ENCODE results near the gene IL9R.

IL9R gene

GRCh38 chrX:155959018-155959587 lies 38.4 kb upstream of the IL9R start:
- no peak for TF ChIP-seq CTCF (IDR thresholded peaks at IDR 0.05)

DNA sequence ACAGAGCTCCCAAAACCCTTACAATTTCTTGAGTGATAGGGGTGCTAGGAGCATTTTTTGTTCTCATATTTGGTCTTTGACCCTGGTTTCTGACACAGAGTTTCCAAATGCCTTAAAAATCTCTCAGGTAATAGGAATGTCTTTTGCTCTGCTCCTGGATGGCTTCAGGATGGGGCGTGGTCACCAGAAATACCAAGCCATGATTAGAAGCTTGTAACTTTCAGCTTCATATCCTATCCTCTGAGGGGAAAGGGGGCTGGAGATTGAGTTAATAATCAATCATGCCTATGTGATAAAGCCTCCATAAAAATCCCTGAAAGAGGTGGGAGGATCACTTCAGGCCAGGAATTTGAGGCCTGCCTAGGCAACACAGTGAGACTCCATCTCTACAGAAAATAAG lies 34.6 kb upstream of the IL9R start:
- no peak for TF ChIP-seq CTCF (IDR thresholded peaks at IDR 0.05)

GRCh38 chrX:155966876-155967275 lies 30.6 kb upstream of the IL9R start:
- peak; percentile 56 for TF ChIP-seq CTCF (IDR thresholded peaks at IDR 0.05)

DNA sequence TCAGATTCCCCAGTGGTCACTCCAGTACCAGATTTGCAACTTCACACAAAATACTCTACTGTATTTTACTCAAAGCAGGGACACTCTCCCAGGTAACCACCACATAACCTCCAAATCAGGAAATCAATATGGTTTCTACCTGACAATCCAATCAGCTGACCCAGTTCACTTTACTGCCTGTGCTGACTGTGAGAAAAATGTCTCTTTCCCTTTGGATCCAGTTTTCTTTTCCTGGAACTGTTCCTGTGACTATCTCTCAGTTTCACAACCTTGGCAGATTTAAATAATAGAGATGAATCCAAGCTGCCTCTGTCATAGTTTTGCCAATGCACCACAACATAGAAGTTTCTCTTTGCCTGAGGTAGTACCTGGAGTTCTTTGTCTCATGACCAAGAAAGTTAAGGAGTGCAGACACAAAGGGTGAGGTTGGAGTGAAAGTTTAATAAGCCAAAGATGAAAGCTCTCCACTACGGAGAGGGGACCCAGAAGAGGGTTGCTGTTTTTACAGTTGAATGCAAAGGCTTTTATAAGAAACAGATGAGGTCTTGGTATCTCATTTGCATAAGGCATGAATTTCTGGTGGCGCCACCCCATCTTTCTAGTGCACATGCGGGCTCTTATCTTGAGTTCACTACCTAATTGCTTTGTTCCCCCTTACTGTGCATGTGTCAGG lies 29.7 kb upstream of the IL9R start:
- TF ChIP-seq CTCF (IDR thresholded peaks at IDR 0.05): no peak

GRCh38 chrX:155968326-155968661 lies 29.2 kb upstream of the IL9R start:
- no peak for TF ChIP-seq CTCF (IDR thresholded peaks at IDR 0.05)

GRCh38 chrX:155968791-155969190 lies 28.7 kb upstream of the IL9R start:
- TF ChIP-seq CTCF (IDR thresholded peaks at IDR 0.05): no peak

- TF ChIP-seq CTCF (IDR thresholded peaks at IDR 0.05): peak; percentile 21; the same call in 1 of the 2 replicates
These were observed 25.8 kb upstream of the IL9R start for GRCh38 chrX:155971658-155972057.

DNA sequence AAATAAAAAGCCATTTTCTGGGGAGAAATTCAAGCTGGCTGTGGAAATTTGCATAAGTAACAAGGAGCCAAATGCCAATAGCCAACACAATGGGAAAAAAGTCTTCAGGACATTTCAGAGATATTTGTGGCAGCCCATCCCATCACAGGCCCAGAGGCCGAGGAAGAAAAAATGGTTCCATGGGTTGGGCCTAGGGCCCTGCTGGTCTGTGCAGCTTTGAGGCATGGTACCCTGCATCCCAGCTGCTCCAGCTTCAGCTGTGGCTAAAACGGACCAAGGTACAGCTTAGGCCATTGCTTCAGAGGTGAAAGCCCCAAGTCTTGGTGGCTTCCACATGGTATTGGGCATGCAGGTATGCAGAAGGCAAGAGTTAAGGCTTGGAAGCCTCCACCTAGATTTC lies 14.2 kb upstream of the IL9R start:
- TF ChIP-seq CTCF (IDR thresholded peaks at IDR 0.05): no peak
